Measurements from ENCODE around the gene ADAMTS10. TPM values are rescaled to one million over a fixed set of nuclear protein-coding genes. Genes with fewer than 3 reads are reported as not detected.

The ADAMTS10 gene
- total RNA-seq, 1 donor from 2014 or later, result 87.6 TPM

- H3K4me1 Mint-ChIP-seq (ENCODE audit: low read depth, unreplicated experiment), result no peaks in the 10 kb centered on the region
- DNase-seq, result no peak
- no peak for TF ChIP-seq CTCF (IDR thresholded peaks at IDR 0.05; ENCODE audit: partially characterized antibody, unreplicated experiment)
- no peak overlapping the region for H3K27ac Mint-ChIP-seq (ENCODE audit: unreplicated experiment)
- H3K9me3 Mint-ChIP-seq (ENCODE audit: unreplicated experiment), result no peaks in the 10 kb centered on the region
- no peak overlapping the region for H3K4me3 Mint-ChIP-seq (ENCODE audit: unreplicated experiment)
- no peaks in the 10 kb centered on the region for H3K36me3 Mint-ChIP-seq (ENCODE audit: unreplicated experiment)
- H3K27me3 Mint-ChIP-seq (ENCODE audit: unreplicated experiment), result peaks cover 2% of the 10 kb centered on the region
These were observed 64.8 kb downstream of the ADAMTS10 start for GRCh38 chr19:8545743-8546142.

- no peak for DNase-seq
- H3K36me3 Mint-ChIP-seq (ENCODE audit: unreplicated experiment), result no peaks in the 10 kb centered on the region
- no peaks in the 10 kb centered on the region for H3K4me1 Mint-ChIP-seq (ENCODE audit: low read depth, unreplicated experiment)
- H3K27ac Mint-ChIP-seq (ENCODE audit: unreplicated experiment), result no peak overlapping the region
- H3K4me3 Mint-ChIP-seq (ENCODE audit: unreplicated experiment), result no peak overlapping the region
- no peaks in the 10 kb centered on the region for H3K9me3 Mint-ChIP-seq (ENCODE audit: unreplicated experiment)
- TF ChIP-seq CTCF (IDR thresholded peaks at IDR 0.05; ENCODE audit: partially characterized antibody, unreplicated experiment), result no peak
- peaks cover 2% of the 10 kb centered on the region for H3K27me3 Mint-ChIP-seq (ENCODE audit: unreplicated experiment)
These were observed 66.3 kb downstream of the ADAMTS10 start for GRCh38 chr19:8544168-8544567.

GRCh38 chr19:8539621-8540149 lies 70.8 kb downstream of the ADAMTS10 start:
- H3K36me3 Mint-ChIP-seq (ENCODE audit: unreplicated experiment), result no peaks in the 10 kb centered on the region
- no peak overlapping the region for H3K27ac Mint-ChIP-seq (ENCODE audit: unreplicated experiment)
- no peaks in the 10 kb centered on the region for H3K27me3 Mint-ChIP-seq (ENCODE audit: unreplicated experiment)
- DNase-seq, result no peak
- no peaks in the 10 kb centered on the region for H3K9me3 Mint-ChIP-seq (ENCODE audit: unreplicated experiment)
- no peaks in the 10 kb centered on the region for H3K4me1 Mint-ChIP-seq (ENCODE audit: low read depth, unreplicated experiment)
- TF ChIP-seq CTCF (IDR thresholded peaks at IDR 0.05; ENCODE audit: partially characterized antibody, unreplicated experiment), result no peak
- no peak overlapping the region for H3K4me3 Mint-ChIP-seq (ENCODE audit: unreplicated experiment)

GRCh38 chr19:8537099-8537498 lies 73.4 kb downstream of the ADAMTS10 start:
- no peak for DNase-seq
- H3K4me3 Mint-ChIP-seq (ENCODE audit: unreplicated experiment), result no peak overlapping the region
- H3K36me3 Mint-ChIP-seq (ENCODE audit: unreplicated experiment), result no peaks in the 10 kb centered on the region
- no peak overlapping the region for H3K27ac Mint-ChIP-seq (ENCODE audit: unreplicated experiment)
- no peak for TF ChIP-seq CTCF (IDR thresholded peaks at IDR 0.05; ENCODE audit: partially characterized antibody, unreplicated experiment)
- no peaks in the 10 kb centered on the region for H3K4me1 Mint-ChIP-seq (ENCODE audit: low read depth, unreplicated experiment)
- H3K9me3 Mint-ChIP-seq (ENCODE audit: unreplicated experiment), result no peaks in the 10 kb centered on the region
- H3K27me3 Mint-ChIP-seq (ENCODE audit: unreplicated experiment), result no peaks in the 10 kb centered on the region

GRCh38 chr19:8536282-8536681 lies 74.2 kb downstream of the ADAMTS10 start:
- no peak for TF ChIP-seq CTCF (IDR thresholded peaks at IDR 0.05; ENCODE audit: partially characterized antibody, unreplicated experiment)
- no peak for DNase-seq
- no peaks in the 10 kb centered on the region for H3K36me3 Mint-ChIP-seq (ENCODE audit: unreplicated experiment)
- H3K4me1 Mint-ChIP-seq (ENCODE audit: low read depth, unreplicated experiment), result no peaks in the 10 kb centered on the region
- no peaks in the 10 kb centered on the region for H3K9me3 Mint-ChIP-seq (ENCODE audit: unreplicated experiment)
- H3K27ac Mint-ChIP-seq (ENCODE audit: unreplicated experiment), result no peak overlapping the region
- H3K27me3 Mint-ChIP-seq (ENCODE audit: unreplicated experiment), result no peaks in the 10 kb centered on the region
- no peak overlapping the region for H3K4me3 Mint-ChIP-seq (ENCODE audit: unreplicated experiment)
